Stimulated activated CD4-positive, alpha-beta T cell treated with anti-CD3 and anti-CD28 coated beads, TNF-alpha, amount 100 ng/mL, for 24 hours (primary cell): Measurements from ENCODE around the gene RPH3AL.
A peak's percentile ranks its signal among the peaks of the same experiment; 100 is the strongest.

Experiments used
- DNase-seq, 3 experiments: peaks; one replicate each; pipeline ENCODE4 v3.0.0-alpha.2; 2020; ENCODE audit warnings: low read depth in 3 of 3

Gene RPH3AL

DNA sequence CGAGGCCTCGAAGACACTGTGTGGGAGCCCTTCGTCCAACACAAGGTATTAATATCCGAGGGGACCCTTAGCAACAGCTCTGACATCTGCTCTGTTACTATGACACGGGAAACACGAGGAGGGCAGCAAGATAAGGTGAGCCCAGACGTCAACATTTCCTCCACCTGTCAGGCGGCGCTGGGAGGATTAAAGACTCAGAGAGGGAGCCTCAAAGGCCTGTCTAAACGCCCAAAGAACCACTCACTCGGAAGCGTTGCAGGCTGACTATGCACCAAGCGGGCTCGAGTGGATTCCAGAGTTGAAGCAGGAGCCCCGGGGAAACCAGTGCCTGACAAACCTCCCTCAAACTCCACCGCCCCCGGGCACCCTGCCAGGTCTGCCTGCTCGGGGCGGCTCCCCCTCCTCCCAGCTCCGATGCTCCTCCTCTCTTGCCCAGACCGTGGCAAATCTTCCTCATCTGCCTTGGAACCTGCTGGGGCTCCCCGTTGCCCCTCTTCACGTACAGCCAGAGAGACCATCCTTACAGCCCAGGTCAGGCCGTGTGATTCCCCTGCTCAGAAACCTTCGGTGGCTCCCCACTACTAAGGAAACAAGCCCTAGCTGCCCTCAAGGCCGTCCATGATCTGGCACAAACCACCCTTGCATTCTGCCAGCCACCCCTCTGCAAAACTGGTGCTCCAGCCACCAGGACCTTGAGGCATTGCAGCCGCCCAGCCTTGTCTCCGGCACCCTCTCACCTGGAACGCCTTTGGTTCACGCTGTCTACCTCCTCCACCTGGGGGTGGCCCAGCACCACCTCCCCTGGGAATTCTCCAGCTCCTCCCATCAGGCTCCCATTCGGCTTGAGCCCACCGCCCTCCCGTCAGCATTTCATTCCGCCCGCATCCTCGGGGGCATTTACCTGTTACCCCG is 16.2 kb downstream of the RPH3AL start:
- DNase-seq, result peak in 1 of 3 experiments; percentile 32

DNA sequence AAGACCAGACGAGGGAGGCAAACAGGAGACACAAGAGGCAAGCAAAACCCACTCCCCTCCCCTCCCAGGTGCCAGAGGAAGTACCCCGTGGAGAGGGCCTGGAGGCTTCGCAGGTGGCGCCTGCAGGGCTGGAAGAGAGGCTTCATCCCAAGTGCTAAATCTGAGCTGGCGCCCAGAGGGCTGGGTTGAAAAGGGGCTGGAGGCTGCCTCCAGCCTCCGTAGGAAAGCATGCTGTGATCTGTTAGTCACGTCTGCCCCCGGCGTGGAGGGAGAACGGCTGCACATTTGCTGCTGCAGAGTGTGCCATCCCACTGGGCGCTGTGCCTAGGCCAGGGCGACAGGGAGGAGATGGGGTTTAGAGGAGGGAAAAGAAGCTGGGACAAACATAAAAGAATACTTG is 16.9 kb downstream of the RPH3AL start:
- DNase-seq, result no peak

- DNase-seq, result no peak
Observed at GRCh38 chr17:334974-335481, 17.6 kb downstream of the RPH3AL start.

- DNase-seq, result no peak
Observed at GRCh38 chr17:333626-334396, 18.8 kb downstream of the RPH3AL start.

- DNase-seq, result no peak
Observed at GRCh38 chr17:332558-333322, 19.9 kb downstream of the RPH3AL start.

DNA sequence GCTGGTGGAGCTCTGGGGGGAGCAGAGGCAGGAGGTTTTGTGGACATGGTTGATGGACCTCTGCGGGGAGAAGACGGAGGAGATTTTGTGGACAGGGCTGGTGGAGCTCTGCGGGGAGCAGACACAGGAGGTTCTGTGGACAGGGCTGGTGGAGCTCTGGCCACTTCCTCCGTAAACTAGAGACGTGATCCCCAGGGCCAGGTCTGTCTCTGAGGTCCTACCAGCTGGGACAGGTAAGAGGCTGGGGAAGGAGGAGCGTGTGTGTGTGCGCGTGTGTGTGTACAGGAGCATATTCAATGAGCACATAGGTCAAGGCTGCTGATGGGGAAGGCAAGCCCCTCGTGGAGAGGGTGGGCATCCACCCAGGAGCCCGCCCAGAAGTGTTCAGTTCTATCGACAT is 20.6 kb downstream of the RPH3AL start:
- DNase-seq, result no peak

DNA sequence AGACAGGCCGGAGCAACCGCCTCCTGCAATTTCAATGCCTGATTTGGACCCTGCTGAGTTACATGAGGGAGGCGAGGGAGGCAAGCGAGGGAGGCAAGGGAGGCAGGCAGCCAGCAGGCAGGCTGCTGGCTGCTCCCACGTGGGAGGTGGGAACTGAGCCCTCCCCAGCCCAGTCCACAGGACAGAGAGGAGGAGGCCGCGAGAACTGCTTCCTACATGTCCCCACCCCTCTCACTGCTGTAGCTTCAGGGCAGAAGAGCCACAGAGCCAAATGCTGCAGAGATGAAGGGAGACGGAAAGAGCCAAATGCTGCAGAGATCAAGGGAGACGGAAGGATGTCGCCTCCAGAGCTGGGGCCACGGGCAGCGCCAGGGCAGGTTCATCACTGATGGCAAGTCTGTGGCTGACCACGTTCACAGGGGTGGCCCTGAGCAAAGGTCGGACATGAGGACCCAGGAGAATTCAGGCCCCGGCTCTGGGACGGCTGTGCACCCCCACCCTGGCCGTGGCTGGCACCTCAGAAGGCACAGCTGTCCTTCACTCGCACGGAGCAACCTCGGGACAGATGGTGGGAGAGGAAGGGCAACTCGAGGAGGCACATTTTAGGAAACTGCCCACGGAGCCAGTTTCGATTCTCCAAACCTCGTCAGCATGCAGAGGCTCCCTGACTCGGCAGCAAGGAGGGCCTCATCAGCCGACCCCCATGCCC is 21.5 kb downstream of the RPH3AL start:
- no peak for DNase-seq

DNA sequence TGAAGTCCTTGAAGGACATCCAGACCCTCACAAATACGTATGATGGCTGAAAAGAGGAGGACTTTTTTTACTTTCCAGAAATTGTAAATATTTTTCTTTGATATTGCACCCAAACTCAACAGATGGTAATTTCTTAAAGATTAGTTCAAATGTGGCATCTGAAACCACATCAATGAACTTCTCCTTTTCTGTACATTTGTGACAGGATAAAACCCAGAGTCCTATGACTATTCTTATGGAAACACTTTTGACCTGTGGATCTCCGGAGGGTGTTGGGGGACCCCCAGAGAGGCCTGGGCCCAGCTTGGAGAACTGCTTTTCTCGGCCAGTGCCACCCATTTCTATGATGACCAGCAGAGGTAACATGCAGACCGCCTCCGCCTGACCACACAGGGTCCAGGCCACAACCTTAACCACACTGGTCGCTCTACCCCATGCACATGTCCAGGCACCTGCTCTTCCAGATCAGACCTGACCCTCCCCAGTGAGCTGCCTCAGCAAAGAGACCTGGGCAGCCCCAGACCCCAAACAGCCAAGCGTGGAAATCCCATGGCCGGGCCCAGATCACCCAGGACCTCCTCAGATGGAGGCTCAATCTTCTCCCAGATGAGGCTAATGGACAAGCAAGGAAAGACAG is 22.7 kb downstream of the RPH3AL start:
- no peak for DNase-seq

DNA sequence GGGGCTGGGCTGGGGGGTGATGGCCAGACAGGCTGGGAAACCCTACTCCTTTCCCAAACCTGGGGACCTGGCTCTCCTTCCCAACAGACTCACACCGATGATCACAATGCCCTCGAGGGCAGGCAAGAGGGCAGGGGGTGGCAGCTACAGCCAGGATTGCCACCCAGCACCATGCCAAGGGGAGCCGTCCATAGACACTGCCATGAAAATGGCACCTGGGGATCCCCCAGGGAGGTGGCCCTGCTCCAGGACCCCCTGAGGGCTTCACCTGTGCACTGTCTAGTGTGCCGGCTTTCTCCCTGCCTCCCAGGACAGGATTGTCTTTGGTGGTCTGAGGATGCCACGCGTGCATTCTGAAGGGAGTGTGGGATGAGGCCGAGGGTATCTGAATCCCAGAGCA is 24.6 kb downstream of the RPH3AL start:
- no peak for DNase-seq

GRCh38 chr17:327296-327695 is 25.3 kb downstream of the RPH3AL start:
- DNase-seq, result no peak

- DNase-seq, result no peak
Observed at GRCh38 chr17:326010-326621, 26.5 kb downstream of the RPH3AL start.

- DNase-seq, result no peak
Observed at GRCh38 chr17:325270-326009, 27.2 kb downstream of the RPH3AL start.

DNA sequence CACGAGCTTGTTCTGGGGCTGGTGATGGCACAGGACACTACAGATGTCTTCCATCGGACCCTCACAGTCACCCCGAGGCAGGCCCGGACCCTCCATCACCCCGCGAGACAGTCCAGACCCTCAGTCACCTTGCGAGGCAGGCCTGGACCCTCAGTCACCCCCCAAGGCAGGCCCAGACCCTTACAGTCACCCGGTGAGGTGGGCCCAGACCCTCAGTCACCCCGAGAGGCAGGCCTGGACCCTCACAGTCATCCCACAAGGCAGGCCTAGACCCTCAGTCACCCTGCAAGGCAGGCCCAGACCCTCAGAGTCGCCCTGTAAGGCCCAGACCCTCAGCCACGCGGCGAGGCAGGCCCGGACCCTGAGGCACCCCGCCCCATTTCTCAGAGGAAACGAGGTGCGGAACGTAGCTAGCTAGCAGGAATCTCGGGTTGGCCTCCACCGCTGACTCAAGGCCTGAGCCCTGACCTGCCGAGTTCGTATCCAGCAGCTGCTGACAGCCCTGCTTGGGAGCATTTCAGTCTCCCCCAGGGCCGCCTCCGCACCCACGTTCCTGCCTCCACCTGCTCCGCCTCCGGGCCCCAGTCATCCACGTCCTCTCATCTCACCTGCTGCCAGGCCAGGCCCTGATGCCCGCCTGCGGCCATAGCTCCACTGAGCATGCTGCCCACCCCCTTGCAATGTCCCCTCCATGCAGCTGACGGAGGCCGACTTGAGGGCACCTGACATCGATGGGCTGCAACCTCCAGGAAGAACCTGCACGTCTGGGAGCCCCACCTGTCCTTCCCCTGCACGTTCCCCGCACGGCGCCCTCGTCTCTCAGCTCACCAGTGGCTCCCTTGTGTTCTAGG is 28.7 kb downstream of the RPH3AL start:
- no peak for DNase-seq

- no peak for DNase-seq
Observed at GRCh38 chr17:323181-323580, 29.4 kb downstream of the RPH3AL start.

DNA sequence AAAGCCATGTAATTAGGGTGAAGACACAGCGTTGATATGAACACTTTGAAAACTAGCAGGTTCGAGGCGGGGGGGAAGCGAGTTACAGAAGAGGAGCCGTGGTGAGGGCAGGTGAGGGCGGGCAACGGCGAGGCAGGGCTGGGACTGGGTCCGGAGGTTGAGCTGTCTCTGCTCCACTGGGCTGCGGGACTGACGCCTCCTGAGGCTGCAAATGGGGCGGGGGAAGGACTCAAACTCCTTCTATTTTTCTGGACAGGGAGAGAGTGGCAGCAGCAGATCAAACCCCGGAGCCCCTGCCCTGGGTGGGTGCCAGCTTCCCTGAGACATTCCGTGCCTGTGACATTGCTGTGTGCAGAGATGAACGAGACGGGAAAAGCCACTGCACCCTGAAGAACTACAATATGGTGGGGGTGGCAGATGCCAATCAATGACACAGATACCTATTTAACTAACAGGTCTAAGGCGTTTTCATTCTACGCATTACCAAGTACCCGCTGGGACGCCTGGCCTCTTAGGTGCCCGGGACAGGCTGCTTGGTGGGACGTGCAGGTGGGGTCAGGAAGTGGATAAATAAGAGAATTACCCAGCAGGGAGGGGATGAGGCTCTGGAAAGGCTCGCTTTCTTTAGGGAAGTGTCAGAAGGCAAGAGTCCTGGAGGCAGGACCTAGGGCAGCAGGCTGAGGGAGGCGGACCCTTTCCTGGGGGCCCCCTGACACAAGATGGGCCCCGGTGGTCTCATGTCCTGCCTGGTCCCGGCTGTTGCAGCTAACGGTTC is 30.4 kb downstream of the RPH3AL start:
- no peak for DNase-seq

- DNase-seq, result no peak
Observed at GRCh38 chr17:321386-321941, 31.1 kb downstream of the RPH3AL start.

DNA sequence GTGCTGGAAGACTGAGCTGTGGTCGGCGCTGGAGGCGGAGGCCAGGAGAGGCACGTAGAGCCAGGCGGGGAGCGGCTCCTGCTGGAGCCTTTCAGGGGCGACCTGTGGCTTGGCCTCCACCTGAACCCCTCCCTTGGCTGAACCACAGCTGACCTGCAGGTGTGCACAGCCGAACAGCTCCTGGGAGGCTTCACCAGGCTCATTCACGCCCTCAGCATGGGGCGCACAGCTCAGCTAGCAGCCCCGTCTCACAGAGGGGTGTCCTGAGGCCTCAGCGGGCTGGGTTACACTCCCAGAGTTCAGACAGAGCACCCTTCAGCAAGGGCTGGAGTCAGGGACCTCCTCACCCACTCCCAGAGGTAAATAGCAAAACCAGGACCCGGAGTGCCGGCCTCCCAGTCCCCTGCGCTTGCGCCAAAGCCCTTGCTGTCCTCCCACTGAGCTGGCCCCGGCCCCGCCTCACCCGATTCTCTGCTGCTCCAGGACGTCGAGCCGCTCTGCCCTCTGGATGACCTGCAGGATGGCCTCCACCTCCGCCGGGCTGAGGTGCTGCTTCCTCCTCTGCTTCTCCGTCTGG is 31.7 kb downstream of the RPH3AL start:
- DNase-seq, result no peak
